GM12872 (cell line): ENCODE data around the gene NCOA6.

ENCODE experiments used
- CTCF ChIP-seq: IDR thresholded peaks from 3 replicates; pipeline ENCODE4 v1.5.1; 2011; ENCODE audit warnings: low read depth, mild to moderate bottlenecking, low read length, moderate library complexity; ENCODE audit not compliant: insufficient read depth

The NCOA6 gene

DNA sequence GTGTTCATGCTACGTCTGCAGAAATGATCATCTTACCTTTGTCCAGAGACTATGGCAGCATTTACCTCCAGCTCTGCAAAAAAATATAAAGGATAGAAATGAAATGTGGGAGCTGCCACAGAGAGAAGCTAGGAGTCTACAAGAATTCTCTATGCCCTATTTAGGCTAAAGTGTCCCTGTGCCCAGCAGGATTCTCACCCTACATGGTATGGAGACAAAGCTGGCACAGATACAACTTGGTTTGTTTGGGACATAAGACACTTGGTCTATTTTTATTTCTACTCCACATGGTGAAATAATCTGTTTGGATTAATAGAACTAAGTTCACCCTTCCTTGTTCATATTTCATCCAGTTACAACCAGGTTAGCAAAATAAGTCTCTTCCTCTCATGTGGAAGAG is 92.9 kb downstream of the NCOA6 start:
- no peak for TF ChIP-seq CTCF

DNA sequence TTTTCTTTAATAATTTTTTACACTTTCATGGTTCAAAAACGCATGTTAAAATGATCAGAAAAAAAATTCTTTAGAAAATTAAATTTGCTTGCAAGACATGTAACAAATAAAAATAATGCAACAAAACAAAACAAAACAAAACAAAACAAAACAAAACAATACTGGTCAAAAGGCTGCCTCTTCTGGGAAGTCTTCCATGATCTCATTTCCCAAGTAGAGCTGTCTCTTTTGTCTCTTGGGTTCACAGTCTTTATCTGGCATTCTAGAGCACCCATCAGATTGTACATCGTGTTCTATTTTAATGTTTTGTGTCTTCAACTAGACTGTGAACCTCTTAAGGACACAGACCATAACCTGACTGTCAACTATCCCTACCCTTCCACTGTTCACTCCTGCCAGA is 96.0 kb downstream of the NCOA6 start:
- TF ChIP-seq CTCF: no peak

DNA sequence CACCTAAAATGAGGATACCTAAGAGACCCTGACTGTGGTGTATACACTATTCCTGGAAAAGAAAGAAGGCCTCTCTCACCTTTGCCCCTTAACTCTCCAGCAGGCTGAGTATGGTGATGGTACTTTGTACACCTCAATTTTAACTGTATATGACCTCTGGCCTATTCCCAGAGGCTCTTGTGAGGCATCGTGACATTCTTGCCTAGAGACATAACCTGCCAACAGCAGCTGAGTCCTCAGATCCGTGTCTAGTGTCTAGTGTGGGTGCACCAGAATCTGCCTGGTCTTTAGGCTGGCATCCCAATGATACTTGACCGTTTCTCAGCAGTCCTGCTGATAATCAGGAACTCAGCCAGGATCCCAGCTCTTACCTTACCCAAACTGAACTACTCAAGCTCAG is 101.3 kb downstream of the NCOA6 start:
- no peak for TF ChIP-seq CTCF

- TF ChIP-seq CTCF: no peak
These were observed 105.2 kb downstream of the NCOA6 start for GRCh38 chr20:34720266-34720665.

- no peak for TF ChIP-seq CTCF
These were observed 108.0 kb downstream of the NCOA6 start for GRCh38 chr20:34717230-34718095.

DNA sequence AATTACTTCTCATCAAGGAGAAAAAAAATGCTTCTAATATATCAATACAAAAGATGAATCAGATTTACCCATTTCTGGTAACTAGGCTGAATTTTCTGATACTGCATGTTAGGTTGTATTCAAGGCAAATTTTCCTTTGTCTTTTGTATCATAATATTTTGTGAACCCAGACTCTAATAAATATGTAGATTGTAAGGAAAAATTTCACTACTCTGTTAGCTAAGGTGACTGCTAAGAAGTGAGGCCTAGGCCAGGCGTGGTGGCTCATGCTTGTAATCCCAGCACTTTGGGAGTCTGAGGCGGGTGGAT is 108.6 kb downstream of the NCOA6 start:
- TF ChIP-seq CTCF: no peak

- TF ChIP-seq CTCF: no peak
These were observed 110.1 kb downstream of the NCOA6 start for GRCh38 chr20:34715384-34715783.
